ENCODE results near the gene CDKN1B. TPM values are rescaled to one million over a fixed set of nuclear protein-coding genes. Genes with fewer than 3 reads are reported as not detected.
A peak's percentile ranks its signal among the peaks of the same experiment; 100 is the strongest.

The CDKN1B gene
- total and polyA plus RNA-seq, 2 donors (not counting 3 experiments of a cell fraction or from before 2014, with no cell fraction given): 12.7 to 40.8 TPM

- peaks cover 38% of the 10 kb centered on the region for H3K4me1 ChIP-seq (ENCODE audit: control insufficient read depth, extremely low read depth, insufficient read depth, low read length)
- TF ChIP-seq POLR2AphosphoS5 (IDR thresholded peaks at IDR 0.05; ENCODE audit: insufficient read depth, low read depth, low read length): no peak
- no peak for TF ChIP-seq GATA2 (IDR thresholded peaks at IDR 0.05; ENCODE audit: insufficient read depth, insufficient read length, low read depth, low read length)
- no peak for TF ChIP-seq FOS (IDR thresholded peaks at IDR 0.05; ENCODE audit: borderline replicate concordance, insufficient read depth, low read length)
- TF ChIP-seq MYC (IDR thresholded peaks at IDR 0.05; ENCODE audit: low read depth, low read length): no peak
- no peak for TF ChIP-seq EZH2 (IDR thresholded peaks at IDR 0.05; ENCODE audit: borderline replicate concordance, low read depth, low read length, severe bottlenecking)
- TF ChIP-seq POLR2A (IDR thresholded peaks at IDR 0.05; ENCODE audit: low read depth, low read length): no peak
- TF ChIP-seq JUN (IDR thresholded peaks at IDR 0.05; ENCODE audit: borderline replicate concordance, insufficient read depth, insufficient read length, low read depth): no peak
- no peak for TF ChIP-seq CTCF (IDR thresholded peaks at IDR 0.05; ENCODE audit: extremely low read depth in 1 of 2, insufficient read depth in 1 of 2, low read depth in 1 of 2, low read length in 2 of 2)
- no peak for TF ChIP-seq MAX (IDR thresholded peaks at IDR 0.05; ENCODE audit: insufficient read depth, insufficient read length)
- intact Hi-C loops (cut with micrococcal nuclease): loop anchor here (5.0 kb wide), 1 partner anchor 375 kb away; no protein-coding TSS in a partner anchor
- no peak overlapping the region for H2AFZ ChIP-seq (ENCODE audit: low read depth, low read length)
- no TSS peak for BruUV-seq (replicated peaks)
- H3K9me3 ChIP-seq (replicated peaks; ENCODE audit: control insufficient read depth, insufficient read depth, low read length): no peaks in the 10 kb centered on the region
- peak overlapping the region; percentile 98 for H3K27ac ChIP-seq (ENCODE audit: insufficient read depth, low read depth, low read length)
- DNase-seq (ENCODE audit: low read depth, low spot score) (no peak), FAIRE-seq (no peak)
- peaks cover 82% of the 10 kb centered on the region for H3K79me2 ChIP-seq (ENCODE audit: control insufficient read depth, insufficient read depth, low read length)
- dilution Hi-C loops (cut with MboI; ENCODE audit: extremely low pct_ligation_motif_present, low sequenced_read_pairs): no loop called here
- no peaks in the 10 kb centered on the region for H3K27me3 ChIP-seq (ENCODE audit: control insufficient read depth in 2 of 2, insufficient read depth in 2 of 2, low read length in 2 of 2)
- H3K36me3 ChIP-seq (ENCODE audit: control insufficient read depth in 2 of 2, extremely low read depth in 1 of 2, insufficient read depth in 2 of 2, low read length in 2 of 2): peaks cover 3 to 5% of the 10 kb centered on the region in 2 experiments
- no peaks in the 10 kb centered on the region for H4K20me1 ChIP-seq (replicated peaks; ENCODE audit: control insufficient read depth, extremely low read depth, insufficient read depth, low read length)
- CTCF ChIA-PET: interaction anchor here (1.1 to 11.0 kb wide), 5 partner anchors 8 to 345 kb away, joined by 3 to 159 read pairs (median 4); no protein-coding TSS in a partner anchor
- POLR2A ChIA-PET: no interaction called here
- H3K4me2 ChIP-seq (ENCODE audit: insufficient read depth, low read length): peak overlapping the region; percentile 95
- no peaks in the 10 kb centered on the region for H3K9me1 ChIP-seq (replicated peaks; ENCODE audit: control insufficient read depth, extremely low read depth, insufficient read depth, low read length)
- H3K9ac ChIP-seq (replicated peaks; ENCODE audit: extremely low read depth, insufficient read depth, low read length): peak overlapping the region; percentile 98
- H3K4me3 ChIP-seq (replicated peaks in 1 of 3; ENCODE audit: insufficient read depth in 1 of 3, low read depth in 1 of 3, low read length in 3 of 3): peak overlapping the region in 2 of 3 experiments; percentile 13 to 95
Observed at GRCh38 chr12:12721814-12722434, 4.8 kb downstream of the CDKN1B start.

Data from endothelial cell of umbilical vein (primary cell).